ENCODE measurements around the gene AATF. TPM values are rescaled to one million over a fixed set of nuclear protein-coding genes. Genes with fewer than 3 reads are reported as not detected.

Gene AATF
- total RNA-seq, 4 donors from 2014 or later = 22.4 to 36.4 (median 32.4) TPM

DNA sequence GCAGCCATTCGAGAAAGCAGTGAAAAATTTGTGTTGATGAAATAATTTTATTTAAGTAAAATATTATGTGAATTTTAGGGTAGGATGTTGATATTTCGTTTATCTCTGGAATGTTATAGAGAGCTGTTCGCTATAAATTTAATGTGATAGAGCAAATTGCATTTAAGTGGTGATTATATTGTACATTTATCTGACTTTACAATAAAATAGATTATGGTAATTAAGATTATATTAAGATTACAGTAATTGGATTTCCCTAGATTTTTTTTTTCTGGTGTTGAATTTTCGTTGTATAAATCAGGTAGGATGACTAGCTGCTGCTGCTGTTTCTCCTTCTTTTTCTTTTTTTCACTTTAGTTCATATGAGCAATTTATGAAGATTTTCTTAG is 71.0 kb downstream of the AATF start:
- Histone ChIP-seq H3K4me1 (no peaks in the 10 kb centered on the region), H3K36me3 (peaks cover 0 to 49% (median 0%) of the 10 kb centered on the region in 3 donors), H3K27me3 (no peaks in the 10 kb centered on the region), H3K27ac (no peak overlapping the region), H3K4me3 (no peak overlapping the region), H3K9me3 (no peaks in the 10 kb centered on the region)
- TF ChIP-seq POLR2A (IDR thresholded peaks at IDR 0.05) = no peak
- TF ChIP-seq, protein P1, sequence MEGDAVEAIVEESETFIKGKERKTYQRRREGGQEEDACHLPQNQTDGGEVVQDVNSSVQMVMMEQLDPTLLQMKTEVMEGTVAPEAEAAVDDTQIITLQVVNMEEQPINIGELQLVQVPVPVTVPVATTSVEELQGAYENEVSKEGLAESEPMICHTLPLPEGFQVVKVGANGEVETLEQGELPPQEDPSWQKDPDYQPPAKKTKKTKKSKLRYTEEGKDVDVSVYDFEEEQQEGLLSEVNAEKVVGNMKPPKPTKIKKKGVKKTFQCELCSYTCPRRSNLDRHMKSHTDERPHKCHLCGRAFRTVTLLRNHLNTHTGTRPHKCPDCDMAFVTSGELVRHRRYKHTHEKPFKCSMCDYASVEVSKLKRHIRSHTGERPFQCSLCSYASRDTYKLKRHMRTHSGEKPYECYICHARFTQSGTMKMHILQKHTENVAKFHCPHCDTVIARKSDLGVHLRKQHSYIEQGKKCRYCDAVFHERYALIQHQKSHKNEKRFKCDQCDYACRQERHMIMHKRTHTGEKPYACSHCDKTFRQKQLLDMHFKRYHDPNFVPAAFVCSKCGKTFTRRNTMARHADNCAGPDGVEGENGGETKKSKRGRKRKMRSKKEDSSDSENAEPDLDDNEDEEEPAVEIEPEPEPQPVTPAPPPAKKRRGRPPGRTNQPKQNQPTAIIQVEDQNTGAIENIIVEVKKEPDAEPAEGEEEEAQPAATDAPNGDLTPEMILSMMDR (IDR thresholded peaks at IDR 0.05) = no peak
- WGBS, 2 donors = 96 to 97% methylated on average over 4 of the region's 4 CpGs
- intact Hi-C loops (cut with DNase I) = no loop called here
- DNase-seq = no peak

GRCh38 chr17:37024181-37024637 is 75.5 kb downstream of the AATF start:
- H3K9me3 ChIP-seq = no peaks in the 10 kb centered on the region
- no peaks in the 10 kb centered on the region for H3K27me3 ChIP-seq
- H3K4me3 ChIP-seq = no peak overlapping the region
- H3K36me3 ChIP-seq = peaks cover 0 to 65% (median 0%) of the 10 kb centered on the region in 3 donors
- no peaks in the 10 kb centered on the region for H3K4me1 ChIP-seq
- 21 to 30% methylated on average over 3 of the region's 3 CpGs for WGBS, 2 donors
- no peak for TF ChIP-seq POLR2A (IDR thresholded peaks at IDR 0.05)
- TF ChIP-seq, protein P1 (IDR thresholded peaks at IDR 0.05) = no peak
- no peak overlapping the region for H3K27ac ChIP-seq
- DNase-seq = no peak
- intact Hi-C loops (cut with DNase I) = no loop called here

DNA sequence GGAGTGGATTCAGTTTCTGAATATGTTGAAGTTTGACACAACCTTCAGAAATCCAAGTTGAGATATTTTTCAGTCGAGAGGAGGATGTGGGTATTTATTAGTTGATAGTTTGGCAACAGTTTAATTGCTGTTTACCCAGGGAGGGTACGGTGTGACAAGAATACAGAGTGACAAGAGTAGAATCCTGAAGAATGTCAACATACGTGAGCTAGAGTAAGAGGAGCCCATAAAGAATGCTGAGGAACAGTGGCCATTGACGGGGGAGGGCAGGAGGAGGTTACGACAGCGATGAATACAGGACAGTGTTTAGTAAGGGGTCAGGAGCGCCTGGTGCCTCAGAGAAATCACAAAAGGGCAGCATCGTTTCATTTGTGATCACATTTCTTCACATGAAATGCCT is 76.5 kb downstream of the AATF start:
- no peak for DNase-seq
- no peaks in the 10 kb centered on the region for H3K4me1 ChIP-seq
- WGBS, 2 donors = 86% methylated on average over 7 to 8 of the region's 8 CpGs
- H3K27me3 ChIP-seq = no peaks in the 10 kb centered on the region
- intact Hi-C loops (cut with DNase I) = no loop called here
- H3K4me3 ChIP-seq = no peak overlapping the region
- peaks cover 0 to 57% (median 0%) of the 10 kb centered on the region in 3 donors for H3K36me3 ChIP-seq
- H3K27ac ChIP-seq = no peak overlapping the region
- no peaks in the 10 kb centered on the region for H3K9me3 ChIP-seq
- TF ChIP-seq, protein P1 (IDR thresholded peaks at IDR 0.05) = no peak
- no peak for TF ChIP-seq POLR2A (IDR thresholded peaks at IDR 0.05)

GRCh38 chr17:37025847-37026530 is 77.2 kb downstream of the AATF start:
- no peaks in the 10 kb centered on the region for H3K4me1 ChIP-seq
- H3K27ac ChIP-seq = no peak overlapping the region
- peaks cover 0 to 60% (median 0%) of the 10 kb centered on the region in 3 donors for H3K36me3 ChIP-seq
- intact Hi-C loops (cut with DNase I) = no loop called here
- no peaks in the 10 kb centered on the region for H3K9me3 ChIP-seq
- no peak for DNase-seq
- WGBS, 2 donors = 87 to 89% methylated on average over 2 of the region's 2 CpGs
- TF ChIP-seq POLR2A (IDR thresholded peaks at IDR 0.05) = no peak
- TF ChIP-seq, protein P1 (IDR thresholded peaks at IDR 0.05) = no peak
- no peak overlapping the region for H3K4me3 ChIP-seq
- no peaks in the 10 kb centered on the region for H3K27me3 ChIP-seq

GRCh38 chr17:37026531-37026869 is 77.7 kb downstream of the AATF start:
- 73 to 100% methylated on average over 1 of the region's 1 CpG for WGBS, 2 donors
- H3K36me3 ChIP-seq = peaks cover 0 to 61% (median 0%) of the 10 kb centered on the region in 3 donors
- no peak overlapping the region for H3K27ac ChIP-seq
- TF ChIP-seq, protein P1 (IDR thresholded peaks at IDR 0.05) = no peak
- no peak for TF ChIP-seq POLR2A (IDR thresholded peaks at IDR 0.05)
- intact Hi-C loops (cut with DNase I) = no loop called here
- no peak overlapping the region for H3K4me3 ChIP-seq
- H3K9me3 ChIP-seq = no peaks in the 10 kb centered on the region
- H3K27me3 ChIP-seq = no peaks in the 10 kb centered on the region
- no peak for DNase-seq
- H3K4me1 ChIP-seq = no peaks in the 10 kb centered on the region
